Endothelial cell of umbilical vein (primary cell): ENCODE data around the gene ZNF627. TPM values are rescaled to one million over a fixed set of nuclear protein-coding genes. Genes with fewer than 3 reads are reported as not detected.
"Not testable (repeated sequence)": the region's sequence is repeated elsewhere in the genome, so short reads cannot be mapped to it uniquely, and the experiment has no call there.

Source experiments
- BruUV-seq: library from RNA; stranded (reverse); fragments of 400-500 nt; replicated peaks from 2 replicates; lab custom pipeline; 2021; lab: Mats Ljungman, UMichigan
- CTCF ChIA-PET: fragments of 300-600, 350-600 bp; sonication (Branson Sonifier 250); formaldehyde crosslinking; loops from one replicate; lab custom pipeline; 2021; ENCODE audit warnings: antibody characterized with exemption, inconsistent platforms; lab: Charles Lee
- POLR2A ChIA-PET: fragments of 300-600, 350-600 bp; sonication (Branson Sonifier 250); formaldehyde crosslinking; loops from one replicate; lab custom pipeline; 2021; ENCODE audit warnings: antibody characterized with exemption, inconsistent platforms; lab: Charles Lee
- DNase-seq: peaks from one replicate; pipeline ENCODE4 v3.0.0-alpha.2; 2011; ENCODE audit warnings: low read depth, low spot score
- FAIRE-seq: peaks from 2 replicates; lab custom pipeline; 2011; peaks lifted over from hg19 to GRCh38; lab: Jason Lieb, UNC
- H2AFZ ChIP-seq: 2 replicates; pipeline ENCODE4 v1.6.0; 2012; ENCODE audit warnings: low read depth, low read length, control low read depth, inconsistent platforms
- H3K27ac ChIP-seq: 2 replicates; pipeline ENCODE4 v1.5.1; 2011; ENCODE audit warnings: low read depth, mild to moderate bottlenecking, control low read depth, low read length, moderate library complexity; ENCODE audit not compliant: insufficient read depth
- H3K27me3 ChIP-seq, 2 experiments: 2 replicates each; pipeline versions ENCODE4 v1.6.0 to v1.6.1; 2011; ENCODE audit warnings: low read length in 2 of 2, mixed read lengths in 1 of 2; ENCODE audit not compliant: control insufficient read depth in 2 of 2, insufficient read depth in 2 of 2
- H3K36me3 ChIP-seq, 2 experiments: 2 replicates in 1 of 2; 3 replicates in 1 of 2; pipeline ENCODE4 v1.5.1; 2011; ENCODE audit warnings: low read length in 2 of 2, mild to moderate bottlenecking in 1 of 2, moderate library complexity in 1 of 2; ENCODE audit not compliant: control insufficient read depth in 2 of 2, insufficient read depth in 2 of 2; ENCODE audit errors: extremely low read depth in 1 of 2
- H3K4me1 ChIP-seq: 3 replicates; pipeline ENCODE4 v1.5.1; 2011; ENCODE audit warnings: mild to moderate bottlenecking, low read length; ENCODE audit not compliant: control insufficient read depth, insufficient read depth; ENCODE audit errors: extremely low read depth
- H3K4me2 ChIP-seq: 2 replicates; pipeline ENCODE4 v1.6.1; 2011; ENCODE audit warnings: low read length, control low read depth, mixed read lengths; ENCODE audit not compliant: insufficient read depth
- H3K4me3 ChIP-seq, 3 experiments: fragments of 200-600 bp in 1 of 3; sonication (generic), shearing (Covaris generic) in 1 of 3; replicated peaks in 1 of 3; 2 replicates each; pipeline ENCODE4 v1.5.1; 2011 to 2016; ENCODE audit warnings: control low read depth in 3 of 3, low read length in 3 of 3, mild to moderate bottlenecking in 2 of 3, inconsistent platforms in 1 of 3, low read depth in 1 of 3, moderate library complexity in 1 of 3; ENCODE audit not compliant: insufficient read depth in 1 of 3
- H3K79me2 ChIP-seq: 2 replicates; pipeline ENCODE4 v1.6.0; 2012; ENCODE audit warnings: low read length, inconsistent platforms; ENCODE audit not compliant: control insufficient read depth, insufficient read depth
- H3K9ac ChIP-seq: replicated peaks from 2 replicates; pipeline ENCODE3; 2011; ENCODE audit warnings: low read length, control low read depth; ENCODE audit not compliant: insufficient read depth; ENCODE audit errors: extremely low read depth
- H3K9me1 ChIP-seq: replicated peaks from 3 replicates; pipeline ENCODE4 v1.6.0; 2011; ENCODE audit warnings: mild to moderate bottlenecking, low read length; ENCODE audit not compliant: control insufficient read depth, insufficient read depth; ENCODE audit errors: extremely low read depth
- H3K9me3 ChIP-seq: replicated peaks from 2 replicates; pipeline ENCODE4 v1.5.1; 2012; ENCODE audit warnings: low read length, inconsistent platforms; ENCODE audit not compliant: control insufficient read depth, insufficient read depth
- H4K20me1 ChIP-seq: replicated peaks from 2 replicates; pipeline ENCODE3; 2011; ENCODE audit warnings: mild to moderate bottlenecking, low read length; ENCODE audit not compliant: control insufficient read depth, insufficient read depth; ENCODE audit errors: extremely low read depth
- EZH2 ChIP-seq: IDR thresholded peaks from 2 replicates; pipeline ENCODE4 v1.6.1; 2012; ENCODE audit warnings: borderline replicate concordance, low read depth, mild to moderate bottlenecking, moderate library complexity, low read length, inconsistent platforms; ENCODE audit not compliant: severe bottlenecking
- FOS ChIP-seq: IDR thresholded peaks from 2 replicates; pipeline ENCODE4 v1.6.1; 2011; ENCODE audit warnings: mild to moderate bottlenecking, low read length, moderate library complexity, borderline replicate concordance; ENCODE audit not compliant: insufficient read depth
- GATA2 ChIP-seq: IDR thresholded peaks from 2 replicates; pipeline ENCODE4 v1.7.0; 2011; ENCODE audit warnings: low read depth, mild to moderate bottlenecking, moderate library complexity, mixed read lengths, low read length; ENCODE audit not compliant: insufficient read length, insufficient read depth
- JUN ChIP-seq: IDR thresholded peaks from 2 replicates; pipeline ENCODE4 v1.6.1; 2011; ENCODE audit warnings: borderline replicate concordance, low read depth; ENCODE audit not compliant: insufficient read length, insufficient read depth
- MYC ChIP-seq: IDR thresholded peaks from one replicate; pipeline ENCODE4 v1.6.1; 2011; ENCODE audit warnings: mild to moderate bottlenecking, low read depth, low read length
- POLR2A ChIP-seq: IDR thresholded peaks from 2 replicates; pipeline ENCODE4 v1.6.1; 2012; ENCODE audit warnings: low read depth, mild to moderate bottlenecking, control low read depth, low read length
- POLR2AphosphoS5 ChIP-seq: IDR thresholded peaks from 2 replicates; pipeline ENCODE4 v1.6.1; 2012; ENCODE audit warnings: low read depth, mild to moderate bottlenecking, control low read depth, low read length, moderate library complexity; ENCODE audit not compliant: insufficient read depth
- dilution Hi-C: fragments of 300-500 bp; cut with MboI; formaldehyde crosslinking; loops from one replicate; pipeline ENCODE4 v1.15.0; 2019; ENCODE audit warnings: low sequenced_read_pairs; ENCODE audit not compliant: extremely low pct_ligation_motif_present
- intact Hi-C: fragments of 100-400 bp; cut with micrococcal nuclease; formaldehyde crosslinking; loops from one replicate; pipeline ENCODE4 v1.10.0; 2022
- polyA plus RNA-seq, 4 experiments: library from polyadenylated mRNA; depleted of rRNA in 3 of 4; stranded (reverse) in 3 of 4; unstranded in 1 of 4; fragments of >200 nt; gene quantifications; 2 replicates each; pipeline versions ENCODE4 v1.2.1 to v1.2.3, GENCODE V29; 2011 to 2012; ENCODE audit warnings: missing spikeins in 1 of 4
- total RNA-seq: library from RNA; stranded (reverse); gene quantifications from 2 replicates; pipeline ENCODE4 v1.2.3, GENCODE V29; 2021
- TF ChIP-seq, protein P1 (sequence below), 2 donors: IDR thresholded peaks; 1 replicate in 1 of 2; 2 replicates in 1 of 2; pipeline ENCODE4 v1.5.1; 2011; ENCODE audit warnings: low read length in 2 of 2, mild to moderate bottlenecking in 2 of 2, moderate library complexity in 2 of 2, control low read depth in 1 of 2, inconsistent platforms in 1 of 2, low read depth in 1 of 2; ENCODE audit not compliant: insufficient read depth in 1 of 2; ENCODE audit errors: extremely low read depth in 1 of 2
- TF ChIP-seq, protein P2 (sequence below): IDR thresholded peaks from 2 replicates; pipeline ENCODE4 v1.6.1; 2011; ENCODE audit not compliant: insufficient read depth, insufficient read length

Gene ZNF627
- total and polyA plus RNA-seq, 2 donors (not counting 3 experiments of a cell fraction or from before 2014, with no cell fraction given): 5.6 to 9.7 TPM

DNA sequence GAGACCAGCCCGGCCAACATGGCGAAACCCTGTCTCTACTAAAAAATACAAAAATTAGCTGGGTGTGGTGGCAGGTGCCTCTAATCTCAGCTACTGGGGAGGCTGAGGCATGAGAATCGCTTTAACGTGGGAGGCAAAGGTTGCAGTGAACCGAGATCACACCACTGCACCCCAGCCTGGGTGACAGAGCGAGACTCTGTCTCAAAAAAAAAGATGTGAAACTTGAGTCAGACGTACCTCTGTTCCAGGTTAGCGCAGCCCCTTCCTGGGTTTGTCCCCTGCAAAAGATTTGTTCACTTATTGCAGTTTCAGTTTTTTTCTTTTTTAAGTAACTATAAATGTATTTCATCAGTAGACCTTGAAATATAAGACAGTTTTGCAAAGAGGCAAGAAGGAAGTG, 2.4 kb downstream of the ZNF627 start:
- H4K20me1 ChIP-seq, H3K27me3 ChIP-seq, H3K9me1 ChIP-seq, DNase-seq, H3K4me1 ChIP-seq, BruUV-seq, H3K27ac ChIP-seq, H3K9me3 ChIP-seq, POLR2A ChIA-PET, H3K4me2 ChIP-seq, H3K36me3 ChIP-seq, H2AFZ ChIP-seq, FAIRE-seq, H3K4me3 ChIP-seq, H3K9ac ChIP-seq, dilution Hi-C loops, CTCF ChIA-PET: not testable (repeated sequence)
- intact Hi-C loops: loop anchor here (5.0 to 10.0 kb wide), 2 partner anchors 138 to 385 kb away; partner anchors contain the start of gene ZNF823
- H3K79me2 ChIP-seq: peaks cover 59% of the 10 kb centered on the region

GRCh38 chr19:11606484-11606883, 9.2 kb downstream of the ZNF627 start:
- intact Hi-C loops (no loop called here), dilution Hi-C loops (no loop called here)
- DNase-seq (no peak), FAIRE-seq (no peak)
- Histone ChIP-seq H3K4me2 (no peak overlapping the region), H2AFZ (no peak overlapping the region), H3K27me3 (no peaks in the 10 kb centered on the region), H3K27ac (no peak overlapping the region), H4K20me1 (no peaks in the 10 kb centered on the region), H3K4me1 (no peaks in the 10 kb centered on the region), H3K9me3 (no peaks in the 10 kb centered on the region), H3K79me2 (peaks cover 36% of the 10 kb centered on the region), H3K9ac (no peak overlapping the region), H3K36me3 (peaks cover 0 to 1% of the 10 kb centered on the region in 2 experiments), H3K4me3 (no peak overlapping the region), H3K9me1 (no peaks in the 10 kb centered on the region)
- TF ChIP-seq, protein P1, sequence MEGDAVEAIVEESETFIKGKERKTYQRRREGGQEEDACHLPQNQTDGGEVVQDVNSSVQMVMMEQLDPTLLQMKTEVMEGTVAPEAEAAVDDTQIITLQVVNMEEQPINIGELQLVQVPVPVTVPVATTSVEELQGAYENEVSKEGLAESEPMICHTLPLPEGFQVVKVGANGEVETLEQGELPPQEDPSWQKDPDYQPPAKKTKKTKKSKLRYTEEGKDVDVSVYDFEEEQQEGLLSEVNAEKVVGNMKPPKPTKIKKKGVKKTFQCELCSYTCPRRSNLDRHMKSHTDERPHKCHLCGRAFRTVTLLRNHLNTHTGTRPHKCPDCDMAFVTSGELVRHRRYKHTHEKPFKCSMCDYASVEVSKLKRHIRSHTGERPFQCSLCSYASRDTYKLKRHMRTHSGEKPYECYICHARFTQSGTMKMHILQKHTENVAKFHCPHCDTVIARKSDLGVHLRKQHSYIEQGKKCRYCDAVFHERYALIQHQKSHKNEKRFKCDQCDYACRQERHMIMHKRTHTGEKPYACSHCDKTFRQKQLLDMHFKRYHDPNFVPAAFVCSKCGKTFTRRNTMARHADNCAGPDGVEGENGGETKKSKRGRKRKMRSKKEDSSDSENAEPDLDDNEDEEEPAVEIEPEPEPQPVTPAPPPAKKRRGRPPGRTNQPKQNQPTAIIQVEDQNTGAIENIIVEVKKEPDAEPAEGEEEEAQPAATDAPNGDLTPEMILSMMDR (IDR thresholded peaks at IDR 0.05; ENCODE audit: extremely low read depth in 1 of 2, insufficient read depth in 1 of 2, low read depth in 1 of 2, low read length in 2 of 2): no peak
- TF ChIP-seq POLR2A (no peak), GATA2 (no peak), MYC (no peak), POLR2AphosphoS5 (no peak), JUN (no peak), EZH2 (no peak), FOS (no peak)
- TF ChIP-seq, protein P2, sequence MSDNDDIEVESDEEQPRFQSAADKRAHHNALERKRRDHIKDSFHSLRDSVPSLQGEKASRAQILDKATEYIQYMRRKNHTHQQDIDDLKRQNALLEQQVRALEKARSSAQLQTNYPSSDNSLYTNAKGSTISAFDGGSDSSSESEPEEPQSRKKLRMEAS: no peak
- ChIA-PET CTCF (no interaction called here), POLR2A (no interaction called here)
- BruUV-seq: no TSS peak
